Brain pericyte (primary cell): Measurements from ENCODE around the gene PIK3R1.

Experiments used
- DNase-seq: peaks from one replicate; pipeline ENCODE4 v3.0.0-alpha.2; 2012; ENCODE audit warnings: low read depth, low spot score

Gene PIK3R1

GRCh38 chr5:68251386-68251785 is 35.8 kb downstream of the PIK3R1 start:
- no peak for DNase-seq

GRCh38 chr5:68251804-68252522 is 36.4 kb downstream of the PIK3R1 start:
- peak; percentile 66 for DNase-seq

GRCh38 chr5:68252673-68253623 is 37.4 kb downstream of the PIK3R1 start:
- DNase-seq: no peak

- no peak for DNase-seq
Observed at GRCh38 chr5:68253624-68254585, 38.3 kb downstream of the PIK3R1 start.

- no peak for DNase-seq
Observed at GRCh38 chr5:68254810-68255209, 39.3 kb downstream of the PIK3R1 start.

- DNase-seq: no peak
Observed at GRCh38 chr5:68255305-68256120, 40.0 kb downstream of the PIK3R1 start.

- no peak for DNase-seq
Observed at GRCh38 chr5:68257210-68257609, 41.7 kb downstream of the PIK3R1 start.

GRCh38 chr5:68258531-68258930 is 43.0 kb downstream of the PIK3R1 start:
- DNase-seq: no peak

GRCh38 chr5:68259700-68260099 is 44.1 kb downstream of the PIK3R1 start:
- DNase-seq: no peak

- no peak for DNase-seq
Observed at GRCh38 chr5:68260467-68260866, 44.9 kb downstream of the PIK3R1 start.

- DNase-seq: no peak
Observed at GRCh38 chr5:68261169-68261568, 45.6 kb downstream of the PIK3R1 start.

GRCh38 chr5:68261569-68262065 is 46.1 kb downstream of the PIK3R1 start:
- no peak for DNase-seq

GRCh38 chr5:68264024-68264956 is 48.7 kb downstream of the PIK3R1 start:
- DNase-seq: no peak

GRCh38 chr5:68265347-68265746 is 49.8 kb downstream of the PIK3R1 start:
- DNase-seq: no peak

- no peak for DNase-seq
Observed at GRCh38 chr5:68265822-68266395, 50.4 kb downstream of the PIK3R1 start.

GRCh38 chr5:68266457-68266856 is 50.9 kb downstream of the PIK3R1 start:
- DNase-seq: no peak

GRCh38 chr5:68267066-68267465 is 51.5 kb downstream of the PIK3R1 start:
- no peak for DNase-seq

GRCh38 chr5:68268101-68268851 is 52.7 kb downstream of the PIK3R1 start:
- DNase-seq: no peak

- no peak for DNase-seq
Observed at GRCh38 chr5:68268852-68269130, 53.2 kb downstream of the PIK3R1 start.
